Stomach smooth muscle (tissue), 2 donors: ENCODE measurements around the gene DIMT1.

ENCODE experiments used
- H3K27ac ChIP-seq: one replicate; pipeline ENCODE4 v1.7.0; 2013; ENCODE audit warnings: mild to moderate bottlenecking, low read length, inconsistent platforms
- H3K27me3 ChIP-seq, 2 donors: one replicate each; pipeline ENCODE4 v1.7.0; 2013; ENCODE audit warnings: low read length in 2 of 2; ENCODE audit not compliant: insufficient read depth in 2 of 2, control insufficient read depth in 1 of 2
- H3K36me3 ChIP-seq, 2 donors: one replicate each; pipeline ENCODE4 v1.7.0; 2013; ENCODE audit warnings: low read length in 2 of 2; ENCODE audit not compliant: control insufficient read depth in 2 of 2, insufficient read depth in 2 of 2
- H3K4me1 ChIP-seq: one replicate; pipeline ENCODE4 v1.7.0; 2013; ENCODE audit warnings: low read length; ENCODE audit not compliant: control insufficient read depth, insufficient read depth
- H3K4me3 ChIP-seq, 2 donors: one replicate each; pipeline ENCODE4 v1.7.0; 2013; ENCODE audit warnings: low read length in 2 of 2
- H3K9ac ChIP-seq, 2 donors: one replicate each; pipeline ENCODE4 v1.7.0; 2013; ENCODE audit warnings: low read length in 2 of 2, mild to moderate bottlenecking in 1 of 2
- H3K9me3 ChIP-seq, 2 donors: one replicate each; pipeline ENCODE4 v1.7.0; 2013; ENCODE audit warnings: low read length in 2 of 2; ENCODE audit not compliant: control insufficient read depth in 2 of 2
- donor health status: healthy.
- donor health status: Pancreatic carcinoma.

DIMT1 gene

GRCh38 chr5:62412549-62413329, 9.0 kb upstream of the DIMT1 start, which contains the start of gene IPO11:
TSS of gene IPO11 (plus strand) at chr5:62412763. CDS start at chr5:62437280, 24,517 bp downstream.
- no peaks in the 10 kb centered on the region for H3K36me3 ChIP-seq

DNA sequence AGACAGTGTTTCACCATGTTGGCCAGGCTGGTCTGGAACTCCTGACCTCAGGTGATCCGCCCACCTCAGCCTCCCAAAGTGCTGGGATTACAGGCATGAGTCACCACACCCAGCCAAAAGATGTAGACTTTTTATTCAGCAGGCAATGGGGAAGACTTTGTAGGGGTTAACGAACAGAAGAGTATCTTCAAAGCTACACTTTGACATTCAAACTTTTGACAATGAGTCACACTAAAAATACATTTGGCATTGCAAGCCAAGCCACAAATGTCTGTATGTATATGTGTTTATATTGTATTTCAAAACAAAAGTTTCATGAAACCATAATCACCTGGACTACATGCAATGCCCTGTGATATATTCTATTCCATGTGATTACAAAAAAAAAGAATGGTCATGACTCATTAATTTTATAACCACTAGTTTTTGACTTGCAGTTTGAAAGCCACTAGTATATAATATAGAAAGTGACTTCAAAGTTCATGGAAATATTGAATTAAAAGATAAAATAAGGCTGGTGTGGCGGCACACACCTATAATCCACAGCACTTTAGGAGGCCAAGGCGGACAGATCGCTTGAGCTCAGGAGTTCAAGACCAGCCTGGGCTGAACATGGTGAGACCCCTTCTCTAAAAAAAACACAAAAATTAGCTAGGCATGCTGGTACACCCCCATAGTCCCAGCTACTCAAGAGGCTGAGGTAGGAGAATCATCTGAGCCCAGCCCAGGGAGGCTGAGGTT, 8.3 kb downstream of the DIMT1 start:
- H3K27ac ChIP-seq, result no peak overlapping the region
- peaks cover 24 to 27% of the 10 kb centered on the region in 2 donors for H3K36me3 ChIP-seq
- no peaks in the 10 kb centered on the region for H3K9me3 ChIP-seq

More at GRCh38 chr5:62412549-62413329, 9.0 kb upstream of the DIMT1 start, which contains the start of gene IPO11:
- Histone ChIP-seq H3K4me3 (peak within 1 kb of the TSS; percentile 78 to 95), H3K27ac (peak within 1 kb of the TSS; percentile 70), H3K27me3 (no peaks in the 10 kb centered on the region), H3K4me1 (peaks cover 7% of the 10 kb centered on the region), H3K9me3 (no peaks in the 10 kb centered on the region), H3K9ac (peak within 1 kb of the TSS; percentile 62 to 84)

GRCh38 chr5:62386824-62387223, 16.9 kb downstream of the DIMT1 start:
- Histone ChIP-seq H3K4me1 (no peaks in the 10 kb centered on the region), H3K27ac (no peak overlapping the region), H3K9me3 (no peaks in the 10 kb centered on the region), H3K27me3 (no peaks in the 10 kb centered on the region), H3K36me3 (peaks cover 21 to 30% of the 10 kb centered on the region in 2 donors), H3K4me3 (no peak overlapping the region), H3K9ac (no peak overlapping the region)

More for the DNA sequence above, 8.3 kb downstream of the DIMT1 start:
- H3K4me1 ChIP-seq, result no peaks in the 10 kb centered on the region
- H3K27me3 ChIP-seq, result no peaks in the 10 kb centered on the region
- H3K4me3 ChIP-seq, result no peak overlapping the region
- no peak overlapping the region for H3K9ac ChIP-seq

GRCh38 chr5:62385816-62386400, 17.8 kb downstream of the DIMT1 start:
- no peaks in the 10 kb centered on the region for H3K4me1 ChIP-seq
- H3K9ac ChIP-seq, result no peak overlapping the region
- H3K27ac ChIP-seq, result no peak overlapping the region
- no peaks in the 10 kb centered on the region for H3K27me3 ChIP-seq
- no peaks in the 10 kb centered on the region for H3K9me3 ChIP-seq
- peaks cover 22 to 30% of the 10 kb centered on the region in 2 donors for H3K36me3 ChIP-seq
- no peak overlapping the region for H3K4me3 ChIP-seq

DNA sequence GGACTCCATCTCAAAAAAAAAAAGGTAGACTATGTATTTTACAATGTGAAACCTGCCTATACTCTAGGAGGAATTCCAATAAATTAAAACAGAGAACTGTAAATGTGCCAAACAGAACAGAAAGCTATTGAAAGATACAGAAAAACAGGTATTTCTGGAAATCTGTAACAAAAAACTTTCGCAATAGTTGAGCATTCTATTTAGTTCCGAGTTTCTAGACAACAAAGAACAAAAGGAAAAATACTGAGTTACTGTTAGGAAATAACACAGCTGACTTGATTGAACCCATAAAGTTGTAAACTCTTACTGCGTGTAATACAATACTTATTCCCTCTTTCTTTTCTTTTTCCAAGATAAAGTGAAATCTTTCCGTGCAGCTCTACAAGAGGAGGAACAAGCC, 18.6 kb downstream of the DIMT1 start:
- no peak overlapping the region for H3K9ac ChIP-seq
- no peaks in the 10 kb centered on the region for H3K9me3 ChIP-seq
- H3K27ac ChIP-seq, result no peak overlapping the region
- no peak overlapping the region for H3K4me3 ChIP-seq
- H3K36me3 ChIP-seq, result peaks cover 18 to 32% of the 10 kb centered on the region in 2 donors
- H3K27me3 ChIP-seq, result no peaks in the 10 kb centered on the region
- H3K4me1 ChIP-seq, result no peaks in the 10 kb centered on the region

DNA sequence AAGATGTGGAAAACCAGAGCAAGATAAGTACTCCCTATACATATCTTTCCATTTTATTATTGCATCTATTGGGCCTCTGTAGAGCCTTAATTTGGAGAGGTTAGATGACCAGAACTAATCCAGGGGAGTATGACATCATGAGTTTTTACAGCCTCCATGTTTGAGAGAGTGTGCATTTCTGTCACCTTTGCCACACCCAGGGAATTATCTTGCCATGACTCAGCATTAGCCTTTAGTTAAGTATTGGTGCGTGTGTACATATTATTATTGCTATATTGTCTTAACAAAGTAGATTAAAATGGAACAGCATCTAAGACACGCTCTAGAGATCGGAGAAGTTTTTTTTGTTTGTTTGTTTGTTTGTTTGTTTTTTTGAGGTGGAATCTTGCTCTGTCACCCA, 27.6 kb downstream of the DIMT1 start:
- Histone ChIP-seq H3K36me3 (peaks cover 31 to 36% of the 10 kb centered on the region in 2 donors), H3K27ac (no peak overlapping the region), H3K4me1 (no peaks in the 10 kb centered on the region), H3K4me3 (no peak overlapping the region), H3K27me3 (no peaks in the 10 kb centered on the region), H3K9ac (no peak overlapping the region), H3K9me3 (no peaks in the 10 kb centered on the region)

DNA sequence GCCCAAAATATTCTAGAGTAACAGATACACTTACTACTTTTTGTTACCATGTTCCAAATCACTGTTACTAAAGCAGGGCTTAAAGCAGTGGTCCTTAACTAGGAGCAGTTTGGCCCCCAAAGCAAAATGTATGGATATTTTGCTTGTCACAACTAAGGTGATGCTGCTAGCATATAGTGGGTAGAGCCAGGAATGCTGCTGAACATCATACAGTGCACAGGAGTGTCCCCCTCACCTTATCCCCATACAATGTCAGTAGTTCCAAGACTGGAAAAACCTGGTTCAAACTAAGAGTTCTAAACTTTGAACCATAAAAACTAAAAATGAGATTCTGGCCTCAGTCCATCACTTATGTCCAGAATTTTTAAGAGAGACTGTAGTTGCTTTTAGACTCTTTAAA, 28.1 kb downstream of the DIMT1 start:
- Histone ChIP-seq H3K4me1 (no peaks in the 10 kb centered on the region), H3K9me3 (no peaks in the 10 kb centered on the region), H3K36me3 (peaks cover 30 to 36% of the 10 kb centered on the region in 2 donors), H3K4me3 (no peak overlapping the region), H3K27me3 (no peaks in the 10 kb centered on the region), H3K27ac (no peak overlapping the region), H3K9ac (no peak overlapping the region)

GRCh38 chr5:62374090-62374489, 29.6 kb downstream of the DIMT1 start:
- no peak overlapping the region for H3K27ac ChIP-seq
- H3K4me3 ChIP-seq, result no peak overlapping the region
- no peaks in the 10 kb centered on the region for H3K27me3 ChIP-seq
- H3K4me1 ChIP-seq, result no peaks in the 10 kb centered on the region
- no peak overlapping the region for H3K9ac ChIP-seq
- H3K36me3 ChIP-seq, result peaks cover 24 to 30% of the 10 kb centered on the region in 2 donors
- H3K9me3 ChIP-seq, result no peaks in the 10 kb centered on the region

GRCh38 chr5:62373382-62373781, 30.3 kb downstream of the DIMT1 start:
- Histone ChIP-seq H3K36me3 (peaks cover 17 to 32% of the 10 kb centered on the region in 2 donors), H3K4me3 (no peak overlapping the region), H3K27ac (no peak overlapping the region), H3K9ac (no peak overlapping the region), H3K27me3 (no peaks in the 10 kb centered on the region), H3K4me1 (no peaks in the 10 kb centered on the region), H3K9me3 (no peaks in the 10 kb centered on the region)

GRCh38 chr5:62372600-62372999, 31.1 kb downstream of the DIMT1 start:
- H3K4me1 ChIP-seq, result no peaks in the 10 kb centered on the region
- no peak overlapping the region for H3K4me3 ChIP-seq
- H3K27ac ChIP-seq, result no peak overlapping the region
- no peaks in the 10 kb centered on the region for H3K27me3 ChIP-seq
- H3K36me3 ChIP-seq, result peaks cover 12 to 26% of the 10 kb centered on the region in 2 donors
- no peaks in the 10 kb centered on the region for H3K9me3 ChIP-seq
- no peak overlapping the region for H3K9ac ChIP-seq
